Esophagus squamous epithelium (tissue), 4 donors: ENCODE measurements around the gene ADGRG1.

Experiments
- POLR2A ChIP-seq, 4 donors: fragments of 450-650 bp; IDR thresholded peaks; one replicate each; pipeline ENCODE4 v1.6.1; 2017; ENCODE audit warnings: antibody characterized with exemption in 4 of 4, mild to moderate bottlenecking in 4 of 4, moderate library complexity in 3 of 4
- TF ChIP-seq, protein P1 (sequence below), 6 experiments: fragments of 450-650 bp in 4 of 6; fragments of 200-600 bp in 2 of 6; sonication (generic) in 2 of 6; IDR thresholded peaks; one replicate each; pipeline ENCODE4 v1.5.1; 2016 to 2019; ENCODE audit warnings: antibody characterized with exemption in 6 of 6, mild to moderate bottlenecking in 4 of 6, moderate library complexity in 4 of 6

DNA sequence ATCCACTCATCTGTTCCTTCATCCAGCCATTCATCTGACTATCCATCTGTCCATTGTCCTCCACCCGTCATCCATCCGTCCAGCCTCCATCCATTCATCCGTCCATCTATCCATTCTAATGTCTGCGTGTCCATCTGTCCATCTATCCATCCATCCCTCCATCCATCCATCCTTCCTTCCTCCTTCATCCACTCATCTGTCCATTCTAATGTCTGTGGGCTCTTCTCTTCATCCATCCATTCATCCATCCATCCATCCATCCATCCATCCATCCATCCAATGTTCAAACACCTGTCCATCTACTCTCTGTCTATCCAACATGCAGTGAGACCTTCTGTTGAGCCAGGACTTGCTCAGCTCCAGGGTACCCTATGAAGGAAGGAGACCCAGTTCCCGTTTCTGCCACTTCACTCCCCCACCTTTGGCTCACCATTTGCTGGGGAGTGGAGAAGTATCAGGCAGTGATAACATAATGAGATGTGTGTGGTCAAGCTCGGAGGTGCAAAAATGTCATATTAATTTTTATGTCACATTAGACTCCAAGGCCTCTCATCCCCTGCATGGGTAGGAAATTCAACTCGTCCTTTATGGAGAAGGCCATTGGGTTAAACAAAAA, 36.5 kb upstream of the ADGRG1 start:
- TF ChIP-seq, protein P1, sequence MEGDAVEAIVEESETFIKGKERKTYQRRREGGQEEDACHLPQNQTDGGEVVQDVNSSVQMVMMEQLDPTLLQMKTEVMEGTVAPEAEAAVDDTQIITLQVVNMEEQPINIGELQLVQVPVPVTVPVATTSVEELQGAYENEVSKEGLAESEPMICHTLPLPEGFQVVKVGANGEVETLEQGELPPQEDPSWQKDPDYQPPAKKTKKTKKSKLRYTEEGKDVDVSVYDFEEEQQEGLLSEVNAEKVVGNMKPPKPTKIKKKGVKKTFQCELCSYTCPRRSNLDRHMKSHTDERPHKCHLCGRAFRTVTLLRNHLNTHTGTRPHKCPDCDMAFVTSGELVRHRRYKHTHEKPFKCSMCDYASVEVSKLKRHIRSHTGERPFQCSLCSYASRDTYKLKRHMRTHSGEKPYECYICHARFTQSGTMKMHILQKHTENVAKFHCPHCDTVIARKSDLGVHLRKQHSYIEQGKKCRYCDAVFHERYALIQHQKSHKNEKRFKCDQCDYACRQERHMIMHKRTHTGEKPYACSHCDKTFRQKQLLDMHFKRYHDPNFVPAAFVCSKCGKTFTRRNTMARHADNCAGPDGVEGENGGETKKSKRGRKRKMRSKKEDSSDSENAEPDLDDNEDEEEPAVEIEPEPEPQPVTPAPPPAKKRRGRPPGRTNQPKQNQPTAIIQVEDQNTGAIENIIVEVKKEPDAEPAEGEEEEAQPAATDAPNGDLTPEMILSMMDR (IDR thresholded peaks at IDR 0.05), result no peak
- TF ChIP-seq POLR2A (IDR thresholded peaks at IDR 0.05), result no peak
